GM06990 (cell line): ENCODE results near the gene PTPRD.
"Not testable (repeated sequence)": the region's sequence is repeated elsewhere in the genome, so short reads cannot be mapped to it uniquely, and the experiment has no call there.

Experiments used
- DNase-seq: peaks from one replicate; pipeline ENCODE4 v3.0.0-alpha.2; 2011; ENCODE audit not compliant: insufficient read length; ENCODE audit errors: extremely low read depth
- H3K27me3 ChIP-seq: replicated peaks from 2 replicates; pipeline ENCODE4 v1.6.0; 2011; ENCODE audit warnings: low read length; ENCODE audit not compliant: control insufficient read depth, insufficient read depth
- H3K36me3 ChIP-seq: 2 replicates; pipeline ENCODE4 v1.5.1; 2011; ENCODE audit warnings: low read length; ENCODE audit not compliant: control insufficient read depth, insufficient read depth
- H3K4me3 ChIP-seq: replicated peaks from 2 replicates; pipeline ENCODE4 v1.5.1; 2011; ENCODE audit warnings: low read depth, mild to moderate bottlenecking, control low read depth, low read length
- CTCF ChIP-seq: IDR thresholded peaks from 2 replicates; pipeline ENCODE4 v1.5.1; 2011; ENCODE audit warnings: low read length, control low read depth, mild to moderate bottlenecking, inconsistent platforms; ENCODE audit not compliant: insufficient read depth, poor library complexity, severe bottlenecking

The PTPRD gene

GRCh38 chr9:8924562-8924961 lies 1688.2 kb downstream of the PTPRD start:
- no peak for DNase-seq
- Histone ChIP-seq H3K4me3 (no peak overlapping the region), H3K27me3 (no peaks in the 10 kb centered on the region), H3K36me3 (no peaks in the 10 kb centered on the region)
- TF ChIP-seq CTCF: no peak

- H3K4me3 ChIP-seq, H3K36me3 ChIP-seq, H3K27me3 ChIP-seq, DNase-seq: not testable (repeated sequence)
These were observed 1692.2 kb downstream of the PTPRD start for GRCh38 chr9:8920478-8921183.

GRCh38 chr9:8917956-8918739 lies 1694.7 kb downstream of the PTPRD start:
- DNase-seq: no peak
- TF ChIP-seq CTCF: no peak
- Histone ChIP-seq H3K4me3 (no peak overlapping the region), H3K27me3 (no peaks in the 10 kb centered on the region), H3K36me3 (no peaks in the 10 kb centered on the region)

- TF ChIP-seq CTCF: no peak
- Histone ChIP-seq H3K4me3 (no peak overlapping the region), H3K36me3 (no peaks in the 10 kb centered on the region), H3K27me3 (no peaks in the 10 kb centered on the region)
- no peak for DNase-seq
These were observed 1696.0 kb downstream of the PTPRD start for GRCh38 chr9:8916771-8917170.

GRCh38 chr9:8907868-8908267 lies 1704.9 kb downstream of the PTPRD start:
- Histone ChIP-seq H3K36me3 (no peaks in the 10 kb centered on the region), H3K4me3 (no peak overlapping the region), H3K27me3 (no peaks in the 10 kb centered on the region)
- TF ChIP-seq CTCF: no peak
- DNase-seq: no peak

GRCh38 chr9:8905731-8906130 lies 1707.1 kb downstream of the PTPRD start:
- Histone ChIP-seq H3K4me3 (no peak overlapping the region), H3K36me3 (no peaks in the 10 kb centered on the region), H3K27me3 (no peaks in the 10 kb centered on the region)
- TF ChIP-seq CTCF: no peak
- DNase-seq: no peak
